ENCODE data around the gene KIF19.
"Not testable (repeated sequence)": the region's sequence is repeated elsewhere in the genome, so short reads cannot be mapped to it uniquely, and the experiment has no call there.

DNA sequence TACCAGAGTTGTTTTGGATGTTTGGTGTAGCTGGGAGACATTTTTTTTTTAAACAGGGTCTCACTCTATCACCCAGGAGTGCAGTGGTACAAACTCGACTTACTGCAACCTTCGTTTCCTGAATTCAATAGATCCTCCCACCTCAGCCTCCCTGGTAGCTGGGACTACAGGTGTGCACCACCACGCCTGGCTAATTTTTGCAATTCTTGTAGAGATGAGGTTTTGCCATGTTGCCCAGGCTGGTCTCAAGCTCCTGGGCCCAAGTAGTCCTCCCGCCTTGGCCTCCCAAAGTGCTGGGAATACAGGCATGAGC, 43.8 kb upstream of the KIF19 start:
- not testable (repeated sequence) for TF ChIP-seq EZH2 (IDR thresholded peaks at IDR 0.05; ENCODE audit: borderline replicate concordance, low read length)
- TF ChIP-seq, protein P1, sequence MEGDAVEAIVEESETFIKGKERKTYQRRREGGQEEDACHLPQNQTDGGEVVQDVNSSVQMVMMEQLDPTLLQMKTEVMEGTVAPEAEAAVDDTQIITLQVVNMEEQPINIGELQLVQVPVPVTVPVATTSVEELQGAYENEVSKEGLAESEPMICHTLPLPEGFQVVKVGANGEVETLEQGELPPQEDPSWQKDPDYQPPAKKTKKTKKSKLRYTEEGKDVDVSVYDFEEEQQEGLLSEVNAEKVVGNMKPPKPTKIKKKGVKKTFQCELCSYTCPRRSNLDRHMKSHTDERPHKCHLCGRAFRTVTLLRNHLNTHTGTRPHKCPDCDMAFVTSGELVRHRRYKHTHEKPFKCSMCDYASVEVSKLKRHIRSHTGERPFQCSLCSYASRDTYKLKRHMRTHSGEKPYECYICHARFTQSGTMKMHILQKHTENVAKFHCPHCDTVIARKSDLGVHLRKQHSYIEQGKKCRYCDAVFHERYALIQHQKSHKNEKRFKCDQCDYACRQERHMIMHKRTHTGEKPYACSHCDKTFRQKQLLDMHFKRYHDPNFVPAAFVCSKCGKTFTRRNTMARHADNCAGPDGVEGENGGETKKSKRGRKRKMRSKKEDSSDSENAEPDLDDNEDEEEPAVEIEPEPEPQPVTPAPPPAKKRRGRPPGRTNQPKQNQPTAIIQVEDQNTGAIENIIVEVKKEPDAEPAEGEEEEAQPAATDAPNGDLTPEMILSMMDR (conservative IDR thresholded peaks at IDR 0.05 in 1 of 2, IDR thresholded peaks at IDR 0.05 in 1 of 2; ENCODE audit: extremely low read depth in 1 of 2, insufficient read depth in 1 of 2, low read depth in 1 of 2, low read length in 2 of 2) = not testable (repeated sequence)
